H1 (cell line): ENCODE measurements around the gene LGALS1. TPM values are rescaled to one million over a fixed set of nuclear protein-coding genes. Genes with fewer than 3 reads are reported as not detected.

Source experiments
- CTCF ChIA-PET: fragments of 300-600 bp; sonication (Branson Sonifier 250); formaldehyde crosslinking; loops from one replicate; lab custom pipeline; 2021; ENCODE audit not compliant: partially characterized antibody; lab: Charles Lee
- POLR2A ChIA-PET: fragments of 300-600 bp; sonication (Branson Sonifier 250); formaldehyde crosslinking; loops from one replicate; lab custom pipeline; 2021; ENCODE audit warnings: inconsistent platforms; ENCODE audit not compliant: partially characterized antibody; lab: Charles Lee
- DNase-seq, 2 experiments: peaks; one replicate each; pipeline versions ENCODE4 v3.0.0 to v3.0.0-alpha.2; 2010 to 2022; ENCODE audit warnings: low spot score in 2 of 2, low read depth in 1 of 2, mixed read lengths in 1 of 2
- FAIRE-seq: peaks from 2 replicates; lab custom pipeline; 2011; peaks lifted over from hg19 to GRCh38; lab: Jason Lieb, UNC
- H2AFZ ChIP-seq: 2 replicates; pipeline ENCODE4 v1.8.1; 2012; ENCODE audit warnings: low read length, inconsistent platforms
- H2AK5ac ChIP-seq: 2 replicates; pipeline ENCODE4 v1.6.1; 2013; ENCODE audit warnings: low read depth, low read length
- H2BK120ac ChIP-seq: replicated peaks from 2 replicates; pipeline ENCODE3; 2013; ENCODE audit warnings: low read depth, low read length, inconsistent platforms
- H2BK12ac ChIP-seq: 2 replicates; pipeline ENCODE4 v1.6.1; 2013; ENCODE audit warnings: low read depth, low read length
- H2BK15ac ChIP-seq: 2 replicates; pipeline ENCODE4 v1.6.1; 2013; ENCODE audit warnings: low read length
- H2BK20ac ChIP-seq: 2 replicates; pipeline ENCODE4 v1.6.1; 2013; ENCODE audit warnings: low read length
- H2BK5ac ChIP-seq: 2 replicates; pipeline ENCODE4 v1.6.1; 2013; ENCODE audit warnings: low read depth, low read length
- H3K14ac ChIP-seq: 2 replicates; pipeline ENCODE4 v1.6.1; 2013; ENCODE audit warnings: inconsistent platforms; ENCODE audit not compliant: insufficient read length
- H3K18ac ChIP-seq: 2 replicates; pipeline ENCODE4 v1.6.1; 2013; ENCODE audit warnings: low read length; ENCODE audit errors: extremely low read depth
- H3K23ac ChIP-seq: 2 replicates; pipeline ENCODE4 v1.6.1; 2013; ENCODE audit warnings: inconsistent platforms; ENCODE audit not compliant: insufficient read length
- H3K23me2 ChIP-seq: 2 replicates; pipeline ENCODE4 v1.6.1; 2013; ENCODE audit warnings: low read depth, low read length
- H3K27ac ChIP-seq: 2 replicates; pipeline ENCODE4 v1.6.1; 2011; ENCODE audit warnings: low read depth, low read length, inconsistent platforms
- H3K27me3 ChIP-seq, 4 experiments: replicated peaks in 1 of 4; 1 replicate in 1 of 4; 2 replicates in 3 of 4; pipeline versions ENCODE4 v1.6.1 to v1.8.1; 2011 to 2013; ENCODE audit warnings: low read length in 3 of 4, mild to moderate bottlenecking in 3 of 4, inconsistent platforms in 2 of 4, mixed read lengths in 2 of 4, moderate library complexity in 1 of 4; ENCODE audit not compliant: control insufficient read depth in 3 of 4, insufficient read depth in 3 of 4; ENCODE audit errors: extremely low read depth in 1 of 4
- H3K36me3 ChIP-seq, 4 experiments: 2 replicates each; pipeline versions ENCODE4 v1.6.1 to v1.8.1; 2011 to 2013; ENCODE audit warnings: mild to moderate bottlenecking in 4 of 4, low read length in 3 of 4, moderate library complexity in 2 of 4, control low read depth in 1 of 4, inconsistent platforms in 1 of 4; ENCODE audit not compliant: insufficient read depth in 4 of 4, control insufficient read depth in 2 of 4
- H3K4ac ChIP-seq: replicated peaks from 2 replicates; pipeline ENCODE3; 2013; ENCODE audit warnings: low read length, low read depth, mixed read lengths, inconsistent platforms; ENCODE audit not compliant: insufficient read length
- H3K4me1 ChIP-seq, 4 experiments: replicated peaks in 1 of 4; 1 replicate in 1 of 4; 2 replicates in 3 of 4; pipeline versions ENCODE4 v1.6.1 to v1.8.1; 2011 to 2013; ENCODE audit warnings: low read length in 3 of 4, inconsistent platforms in 2 of 4, mixed read lengths in 1 of 4; ENCODE audit not compliant: insufficient read depth in 4 of 4, control insufficient read depth in 3 of 4
- H3K4me2 ChIP-seq, 2 experiments: 2 replicates each; pipeline versions ENCODE4 v1.6.1 to v1.8.1; 2011 to 2013; ENCODE audit warnings: low read depth in 2 of 2, low read length in 2 of 2, control low read depth in 1 of 2, inconsistent platforms in 1 of 2, mild to moderate bottlenecking in 1 of 2; ENCODE audit not compliant: insufficient read depth in 1 of 2
- H3K4me3 ChIP-seq, 4 experiments: fragments of 200-600, 300-600 bp in 1 of 4; sonication (generic), shearing (Covaris generic), sonication (Bioruptor Twin) in 1 of 4; 2 replicates each; pipeline versions ENCODE4 v1.5.1 to v1.8.1; 2011 to 2016; ENCODE audit warnings: low read length in 4 of 4, low read depth in 3 of 4, control low read depth in 2 of 4, inconsistent platforms in 2 of 4, mild to moderate bottlenecking in 2 of 4, mixed read lengths in 1 of 4, moderate library complexity in 1 of 4; ENCODE audit not compliant: insufficient read depth in 2 of 4; ENCODE audit errors: extremely low read depth in 1 of 4
- H3K56ac ChIP-seq: replicated peaks from 2 replicates; pipeline ENCODE3; 2013; ENCODE audit warnings: low read depth, mild to moderate bottlenecking, mixed read lengths, low read length, inconsistent platforms; ENCODE audit not compliant: insufficient read length
- H3K79me1 ChIP-seq: 2 replicates; pipeline ENCODE4 v1.6.1; 2013; ENCODE audit warnings: low read depth, low read length, control low read depth
- H3K79me2 ChIP-seq, 2 experiments: 2 replicates each; pipeline versions ENCODE4 v1.6.1 to v1.8.1; 2012 to 2013; ENCODE audit warnings: low read length in 2 of 2, mild to moderate bottlenecking in 2 of 2, inconsistent platforms in 1 of 2; ENCODE audit not compliant: insufficient read depth in 2 of 2, control insufficient read depth in 1 of 2
- H3K9ac ChIP-seq, 4 experiments: replicated peaks in 1 of 4; 1 replicate in 1 of 4; 2 replicates in 3 of 4; pipeline versions ENCODE4 v1.6.1 to v1.8.1; 2011 to 2013; ENCODE audit warnings: low read depth in 3 of 4, low read length in 3 of 4, control low read depth in 2 of 4, mild to moderate bottlenecking in 2 of 4, moderate library complexity in 2 of 4, inconsistent platforms in 1 of 4; ENCODE audit errors: extremely low read depth in 1 of 4
- H3K9me3 ChIP-seq, 2 experiments: 2 replicates each; pipeline versions ENCODE4 v1.6.1 to v1.8.1; 2012 to 2013; ENCODE audit warnings: mild to moderate bottlenecking in 2 of 2, moderate library complexity in 2 of 2, control low read depth in 1 of 2, inconsistent platforms in 1 of 2, low read depth in 1 of 2, low read length in 1 of 2, mixed read lengths in 1 of 2; ENCODE audit not compliant: insufficient read depth in 2 of 2
- H4K20me1 ChIP-seq, 2 experiments: replicated peaks in 1 of 2; 2 replicates each; pipeline versions ENCODE3 to v1.8.1; 2011 to 2013; ENCODE audit warnings: inconsistent platforms in 2 of 2, low read length in 2 of 2, mild to moderate bottlenecking in 1 of 2; ENCODE audit not compliant: insufficient read depth in 2 of 2, control insufficient read depth in 1 of 2
- H4K5ac ChIP-seq: 2 replicates; pipeline ENCODE4 v1.6.1; 2013; ENCODE audit warnings: low read length, low read depth, mixed read lengths, inconsistent platforms; ENCODE audit not compliant: insufficient read length
- H4K8ac ChIP-seq: 2 replicates; pipeline ENCODE4 v1.8.0; 2013; ENCODE audit warnings: mild to moderate bottlenecking, moderate library complexity, low read length, inconsistent platforms; ENCODE audit not compliant: insufficient read depth; ENCODE audit errors: extremely low read depth
- H4K91ac ChIP-seq: replicated peaks from 2 replicates; pipeline ENCODE3; 2013; ENCODE audit warnings: low read length, mixed read lengths, inconsistent platforms; ENCODE audit not compliant: insufficient read length
- BRCA1 ChIP-seq: IDR thresholded peaks from 2 replicates; pipeline ENCODE4 v1.6.1; 2012; ENCODE audit warnings: low read depth, low read length, improper control_type of control experiment
- CEBPB ChIP-seq: IDR thresholded peaks from 2 replicates; pipeline ENCODE4 v1.6.1; 2012; ENCODE audit warnings: low read depth, low read length
- CREB1 ChIP-seq: IDR thresholded peaks from 2 replicates; pipeline ENCODE4 v1.6.1; 2012; ENCODE audit warnings: inconsistent platforms
- EGR1 ChIP-seq: IDR thresholded peaks from 2 replicates; pipeline ENCODE4 v1.6.1; 2011; ENCODE audit warnings: low read depth, low read length, borderline replicate concordance
- NANOG ChIP-seq: IDR thresholded peaks from 2 replicates; pipeline ENCODE4 v1.6.1; 2011; ENCODE audit warnings: low read length, low read depth, mild to moderate bottlenecking, inconsistent platforms; ENCODE audit not compliant: insufficient read depth, poor library complexity, severe bottlenecking
- POLR2AphosphoS5 ChIP-seq: IDR thresholded peaks from 2 replicates; pipeline ENCODE4 v1.6.1; 2011; ENCODE audit warnings: low read depth, low read length
- TAF7 ChIP-seq: optimal IDR thresholded peaks from 2 replicates; pipeline ENCODE3; 2011; ENCODE audit warnings: low read depth, mild to moderate bottlenecking, inconsistent platforms, low read length, moderate library complexity, borderline replicate concordance
- TCF12 ChIP-seq: IDR thresholded peaks from 2 replicates; pipeline ENCODE4 v1.6.1; 2011; ENCODE audit warnings: low read depth, mild to moderate bottlenecking, low read length
- WGBS, 2 experiments: shearing (Covaris generic) in 1 of 2; methylation state at CpG; one replicate each; pipeline versions ENCODE4 v1.1.6 to v1.1.7; 2013 to 2015; ENCODE audit warnings: low lambda C conversion rate in 2 of 2, mixed read lengths in 2 of 2, inconsistent platforms in 1 of 2, low coverage in 1 of 2, missing lambda C conversion rate in 1 of 2; ENCODE audit not compliant: insufficient replicate concordance in 2 of 2, insufficient coverage in 1 of 2, insufficient read length in 1 of 2; ENCODE audit errors: extremely low coverage in 1 of 2, missing lambda C conversion rate in 1 of 2; 5-methylcytosine and 5-hydroxymethylcytosine counted together
- polyA plus RNA-seq, 7 experiments: library from polyadenylated mRNA; depleted of rRNA in 3 of 7; stranded (reverse) in 5 of 7; unstranded in 2 of 7; fragments of >200 nt in 5 of 7; fragments of 200-250 nt in 2 of 7; gene quantifications; 1 replicate in 5 of 7; 2 replicates in 1 of 7; 4 replicates in 1 of 7; pipeline versions ENCODE4 v1.2.1 to v1.2.3, GENCODE V29; 2011 to 2013; ENCODE audit warnings: missing spikeins in 2 of 7, mixed read lengths in 2 of 7
- total RNA-seq: library from RNA; stranded (reverse); fragmentation: NEBNext Ultra II Directional; extraction: Animal tissue kit (Norgen Biotek cat#: 25700); gene quantifications from 2 replicates; pipeline ENCODE4 v1.2.1, GENCODE V29; 2021
- TF ChIP-seq, protein P1 (sequence below): IDR thresholded peaks from 2 replicates; pipeline ENCODE4 v1.6.1; 2012; ENCODE audit warnings: low read length, inconsistent platforms

LGALS1 gene
- total and polyA plus RNA-seq, 2 of the 8 experiments (the other 6 are each of a cell fraction or from before 2014, with no cell fraction given) = 12.0 to 92.4 TPM

DNA sequence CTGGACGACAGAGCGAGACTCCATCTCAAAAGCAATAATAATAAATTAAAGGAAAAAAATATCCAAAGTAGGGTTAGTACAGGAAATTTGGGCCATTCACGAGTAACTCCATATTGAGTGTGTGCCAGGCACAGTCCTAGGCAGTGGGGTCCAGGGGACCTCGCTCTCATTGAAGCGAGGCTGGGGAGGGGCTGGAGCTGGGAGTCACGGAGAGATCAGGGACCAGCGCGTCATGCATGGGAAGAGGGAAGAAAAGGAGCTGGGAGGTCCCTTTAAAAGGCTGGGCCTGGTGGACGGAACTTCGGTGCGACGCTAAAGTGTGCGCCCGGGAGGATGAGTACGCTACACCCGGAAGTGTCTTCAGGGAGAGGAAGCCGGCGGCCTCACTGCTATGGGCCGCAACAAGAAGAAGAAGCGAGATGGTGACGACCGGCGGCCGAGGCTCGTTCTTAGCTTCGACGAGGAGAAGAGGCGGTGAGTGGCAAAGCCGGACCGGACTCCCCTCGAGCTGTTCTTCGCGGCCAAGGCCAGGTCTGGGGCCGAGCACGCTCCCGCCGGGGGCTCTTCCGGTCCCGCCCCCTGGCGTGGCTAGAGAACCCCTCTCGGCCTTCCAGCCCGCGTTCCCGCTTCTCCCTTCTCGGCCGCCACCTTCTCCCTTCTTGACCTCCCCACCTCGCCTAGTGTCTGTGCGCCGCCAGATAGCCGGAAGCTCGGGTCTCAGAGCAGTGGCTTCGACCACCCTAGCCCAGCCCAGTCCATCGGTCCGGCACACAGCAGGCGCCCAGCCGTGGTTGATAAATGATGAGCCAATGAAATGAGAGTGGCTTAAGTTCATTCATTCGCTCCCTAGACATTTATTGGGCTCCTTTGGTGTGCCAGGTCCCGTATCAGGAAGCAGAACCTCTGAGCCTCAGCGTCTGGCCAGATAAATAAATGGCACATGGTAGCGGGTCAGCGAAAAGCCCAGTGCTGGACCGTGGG is 10.9 kb downstream of the LGALS1 start, which contains the start of gene NOL12:
TSS of gene NOL12 (plus strand) at position 342 of the 981 bp plus-strand sequence. CDS start at position 392, 50 bp downstream.
- Histone ChIP-seq H2BK120ac (peak within 1 kb of the TSS; percentile 38), H4K8ac (peak within 1 kb of the TSS; percentile 99), H2BK15ac (peak within 1 kb of the TSS; percentile 46; the same call in 1 of the 2 replicates), H2AK5ac (no peak within 1 kb of the TSS), H2BK20ac (no peak within 1 kb of the TSS), H3K27me3 (no peaks in the 10 kb centered on the region), H2AFZ (peak within 1 kb of the TSS; percentile 94), H4K20me1 (peaks cover 0 to 2% of the 10 kb centered on the region in 2 experiments), H3K23me2 (peaks cover 4% of the 10 kb centered on the region), H3K4me3 (peak within 1 kb of the TSS; percentile 62 to 97 (median 87)), H2BK5ac (peak within 1 kb of the TSS; percentile 96), H3K79me1 (peaks cover 3% of the 10 kb centered on the region; the same call in 1 of the 2 replicates), H4K5ac (peak within 1 kb of the TSS; percentile 96), H3K18ac (peak within 1 kb of the TSS; percentile 97), H2BK12ac (0 out of 2 replicates have a peak within 1 kb of the TSS, but pooled peaks have one; percentile 7), H3K4me1 (peaks cover 0 to 6% (median 2%) of the 10 kb centered on the region in 4 experiments; a peak in 4 of 7 replicates), H3K4ac (peak within 1 kb of the TSS; percentile 74), H3K27ac (peak within 1 kb of the TSS; percentile 88), H3K9ac (peak within 1 kb of the TSS; percentile 65 to 85 (median 72)), H3K56ac (peak within 1 kb of the TSS; percentile 79), H3K9me3 (no peaks in the 10 kb centered on the region), H3K23ac (no peak within 1 kb of the TSS), H3K14ac (peak within 1 kb of the TSS; percentile 37), H4K91ac (peak within 1 kb of the TSS; percentile 92), H3K4me2 (peak within 1 kb of the TSS; percentile 85 to 98), H3K36me3 (peaks cover 3 to 16% (median 13%) of the 10 kb centered on the region in 4 experiments; a peak in 7 of 8 replicates), H3K79me2 (peaks cover 0 to 7% of the 10 kb centered on the region in 2 experiments; a peak in 1 of 4 replicates)
- WGBS, 2 experiments = 6% methylated on average over 57 of the region's 62 CpGs; no CpG with 5 or more reads in 1 of the 2 experiments
- ChIA-PET POLR2A (interaction anchor here (0.6 to 2.7 kb wide), 19 partner anchors 10 to 120 kb away, joined by 3 to 26 read pairs (median 3); partner anchors contain the start of genes GGA1, LGALS1, PDXP and TRIOBP), CTCF (interaction anchor here (0.9 to 16.3 kb wide), 9 partner anchors 10 to 193 kb away, joined by 3 to 261 read pairs (median 5); partner anchors contain the start of genes LGALS1, SH3BP1 and TRIOBP)
- FAIRE-seq (peak; percentile 60), DNase-seq (peak; percentile 69 to 91)
- TF ChIP-seq POLR2AphosphoS5 (peak; percentile 85), BRCA1 (no peak), TAF7 (peak; percentile 15), CREB1 (peak; percentile 86), EGR1 (no peak), NANOG (no peak), CEBPB (no peak), TCF12 (no peak)
- TF ChIP-seq, protein P1, sequence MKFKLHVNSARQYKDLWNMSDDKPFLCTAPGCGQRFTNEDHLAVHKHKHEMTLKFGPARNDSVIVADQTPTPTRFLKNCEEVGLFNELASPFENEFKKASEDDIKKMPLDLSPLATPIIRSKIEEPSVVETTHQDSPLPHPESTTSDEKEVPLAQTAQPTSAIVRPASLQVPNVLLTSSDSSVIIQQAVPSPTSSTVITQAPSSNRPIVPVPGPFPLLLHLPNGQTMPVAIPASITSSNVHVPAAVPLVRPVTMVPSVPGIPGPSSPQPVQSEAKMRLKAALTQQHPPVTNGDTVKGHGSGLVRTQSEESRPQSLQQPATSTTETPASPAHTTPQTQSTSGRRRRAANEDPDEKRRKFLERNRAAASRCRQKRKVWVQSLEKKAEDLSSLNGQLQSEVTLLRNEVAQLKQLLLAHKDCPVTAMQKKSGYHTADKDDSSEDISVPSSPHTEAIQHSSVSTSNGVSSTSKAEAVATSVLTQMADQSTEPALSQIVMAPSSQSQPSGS = peak; percentile 78; the same call in 1 of the 2 replicates
